SKM-1 treated with dmso at 0.1 percent for 144 hours (cell line): ENCODE results near the gene FBXO38.
A peak's percentile ranks its signal among the peaks of the same experiment; 100 is the strongest.
"Not testable (repeated sequence)": the region's sequence is repeated elsewhere in the genome, so short reads cannot be mapped to it uniquely, and the experiment has no call there.

Experiments used
- DNase-seq: peaks from one replicate; lab custom pipeline; 2025; ENCODE audit not compliant: unreplicated experiment; lab: John Stamatoyannopoulos, UW

Gene FBXO38

GRCh38 chr5:148427370-148428042 lies 43.7 kb downstream of the FBXO38 start:
- no peak for DNase-seq

- no peak for DNase-seq
Observed at GRCh38 chr5:148428848-148429247, 45.1 kb downstream of the FBXO38 start.

- DNase-seq = no peak
Observed at GRCh38 chr5:148433826-148434225, 50.1 kb downstream of the FBXO38 start.

- DNase-seq = no peak
Observed at GRCh38 chr5:148436029-148436428, 52.3 kb downstream of the FBXO38 start.

GRCh38 chr5:148437249-148437648 lies 53.5 kb downstream of the FBXO38 start:
- DNase-seq = no peak

- DNase-seq = no peak
Observed at GRCh38 chr5:148438933-148439332, 55.2 kb downstream of the FBXO38 start.

GRCh38 chr5:148443241-148443640 lies 59.5 kb downstream of the FBXO38 start:
- DNase-seq = no peak

- peak; percentile 28 for DNase-seq
Observed at GRCh38 chr5:148443998-148444397, 60.2 kb downstream of the FBXO38 start.

GRCh38 chr5:148445578-148445977 lies 61.8 kb downstream of the FBXO38 start:
- no peak for DNase-seq

GRCh38 chr5:148446611-148447010 lies 62.9 kb downstream of the FBXO38 start:
- DNase-seq = no peak

- no peak for DNase-seq
Observed at GRCh38 chr5:148452499-148453193, 68.9 kb downstream of the FBXO38 start.

- no peak for DNase-seq
Observed at GRCh38 chr5:148454576-148454975, 70.8 kb downstream of the FBXO38 start.

- no peak for DNase-seq
Observed at GRCh38 chr5:148455185-148455584, 71.4 kb downstream of the FBXO38 start.

- DNase-seq = no peak
Observed at GRCh38 chr5:148457183-148457620, 73.4 kb downstream of the FBXO38 start.

- no peak for DNase-seq
Observed at GRCh38 chr5:148458036-148458888, 74.5 kb downstream of the FBXO38 start.

GRCh38 chr5:148459669-148460068 lies 75.9 kb downstream of the FBXO38 start:
- DNase-seq = no peak

- peak; percentile 74 for DNase-seq
Observed at GRCh38 chr5:148465381-148466235, 81.8 kb downstream of the FBXO38 start.

GRCh38 chr5:148466236-148466580 lies 82.5 kb downstream of the FBXO38 start:
- peak; percentile 63 for DNase-seq

- DNase-seq = no peak
Observed at GRCh38 chr5:148467958-148468357, 84.2 kb downstream of the FBXO38 start.

GRCh38 chr5:148468746-148469145 lies 85.0 kb downstream of the FBXO38 start:
- not testable (repeated sequence) for DNase-seq

GRCh38 chr5:148469501-148469935 lies 85.8 kb downstream of the FBXO38 start:
- no peak for DNase-seq
